Skin epidermis (tissue), 12 donors: Measurements from ENCODE around the gene SEPTIN12.
"Not testable (repeated sequence)": the region's sequence is repeated elsewhere in the genome, so short reads cannot be mapped to it uniquely, and the experiment has no call there.

ENCODE experiments used
- H3K27ac ChIP-seq, 21 experiments: fragments of 200-600 bp; sonication (generic) in 11 of 21; one replicate each; pipeline ENCODE4 v1.5.0; 2020; ENCODE audit warnings: mild to moderate bottlenecking in 3 of 21, inconsistent platforms in 2 of 21, moderate library complexity in 2 of 21
- H3K4me3 ChIP-seq, 7 experiments: fragments of 200-600 bp; sonication (generic) in 2 of 7; one replicate each; pipeline ENCODE4 v1.5.0; 2020; ENCODE audit warnings: inconsistent platforms in 2 of 7, mild to moderate bottlenecking in 2 of 7, moderate library complexity in 1 of 7

The SEPTIN12 gene

DNA sequence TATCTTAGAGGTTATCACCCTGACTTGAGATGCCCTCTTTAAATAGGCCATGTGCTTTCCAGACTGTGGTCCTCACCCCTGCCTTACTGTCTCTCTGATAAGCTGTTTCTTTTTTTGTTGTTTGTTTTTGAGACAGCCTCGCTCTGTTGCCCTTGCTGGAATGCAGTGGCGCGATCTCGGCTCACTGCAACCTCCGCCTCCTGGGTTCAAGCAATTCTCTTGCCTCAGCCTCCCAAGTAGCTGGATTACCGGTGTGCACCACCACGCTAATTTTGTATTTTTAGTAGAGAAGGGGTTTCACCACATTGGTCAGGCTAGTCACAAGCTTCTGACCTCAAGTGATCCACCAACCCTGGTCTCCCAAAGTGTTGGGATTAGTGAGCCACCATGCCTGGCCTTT is 765 bp upstream of the SEPTIN12 start:
- H3K4me3 ChIP-seq = no peak overlapping the region

DNA sequence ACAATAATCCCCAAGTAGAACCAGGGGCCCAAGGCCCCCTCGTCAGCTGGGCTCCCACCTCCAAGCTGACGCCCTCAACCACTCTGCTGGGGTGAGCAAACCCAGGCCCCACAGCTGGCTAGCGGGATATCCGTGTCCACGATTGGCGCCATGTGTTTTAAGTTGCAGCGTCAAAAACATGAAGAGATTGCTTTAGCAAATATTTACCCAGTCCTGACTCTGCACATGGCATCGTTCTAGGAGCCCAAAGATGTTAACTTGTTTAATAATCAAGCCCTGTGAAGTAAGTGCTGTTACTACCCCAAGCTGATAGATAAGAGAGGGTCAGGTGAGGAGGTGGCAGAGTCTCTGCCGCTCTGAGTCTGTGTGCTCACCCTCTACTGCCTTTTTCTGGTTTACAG is 344 bp upstream of the SEPTIN12 start:
- no peak overlapping the region for H3K4me3 ChIP-seq
- no peak overlapping the region for H3K27ac ChIP-seq

More for the DNA sequence above, 765 bp upstream of the SEPTIN12 start:
- H3K27ac ChIP-seq = no peak overlapping the region

DNA sequence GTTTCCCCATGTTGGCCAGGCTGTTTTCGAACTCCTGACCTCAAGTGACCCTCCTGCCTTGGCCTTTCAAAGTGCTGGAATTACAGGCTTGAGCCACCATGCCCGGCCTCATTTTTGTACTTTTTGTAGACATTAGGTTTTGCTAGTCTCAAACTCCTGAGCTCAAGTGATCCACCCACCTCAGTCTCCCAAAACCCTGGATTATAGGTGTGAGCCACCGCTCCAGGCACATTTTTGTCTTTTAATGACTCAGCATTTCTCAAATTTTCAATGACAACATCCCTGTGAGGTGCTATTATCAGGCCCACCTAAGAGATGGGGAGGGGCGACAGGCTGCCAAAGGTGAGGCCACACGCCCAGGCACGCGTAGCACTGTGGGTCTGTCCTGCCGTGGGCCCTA is 1.1 kb downstream of the SEPTIN12 start:
- H3K27ac ChIP-seq = no peak overlapping the region
- no peak overlapping the region for H3K4me3 ChIP-seq

DNA sequence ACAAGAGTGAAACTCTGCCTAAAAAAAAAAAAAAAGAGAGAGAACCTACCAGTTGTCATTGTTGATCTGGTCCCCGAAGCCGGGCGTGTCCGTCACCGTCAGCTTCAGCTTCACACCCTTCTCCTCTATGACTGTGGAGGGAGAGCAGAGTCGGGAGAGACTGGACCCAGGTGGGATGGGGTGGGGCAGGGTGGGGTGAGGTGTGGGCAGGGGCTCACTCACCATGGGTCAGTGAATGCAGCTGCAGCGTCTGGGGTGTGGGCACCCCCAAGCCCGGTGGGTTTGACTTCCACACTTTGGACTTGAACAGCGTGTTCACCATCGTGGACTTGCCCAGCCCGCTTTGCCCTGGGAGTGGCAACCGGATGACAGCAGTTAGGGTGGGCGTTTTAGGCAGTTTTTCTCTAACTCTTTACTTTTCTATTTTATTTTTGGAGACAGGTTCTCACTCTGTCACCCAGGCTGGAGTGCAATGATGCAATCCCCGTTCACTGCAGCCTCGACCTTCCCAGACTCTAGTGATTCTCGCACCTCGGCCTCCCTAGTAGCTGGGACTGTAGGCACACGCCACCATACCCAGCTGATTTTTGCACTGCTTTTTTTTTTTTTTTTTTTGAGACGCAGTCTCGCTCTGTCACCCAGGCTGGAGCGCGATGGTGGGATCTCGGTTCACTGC is 2.2 kb downstream of the SEPTIN12 start:
- H3K27ac ChIP-seq = no peak overlapping the region
- H3K4me3 ChIP-seq = no peak overlapping the region

DNA sequence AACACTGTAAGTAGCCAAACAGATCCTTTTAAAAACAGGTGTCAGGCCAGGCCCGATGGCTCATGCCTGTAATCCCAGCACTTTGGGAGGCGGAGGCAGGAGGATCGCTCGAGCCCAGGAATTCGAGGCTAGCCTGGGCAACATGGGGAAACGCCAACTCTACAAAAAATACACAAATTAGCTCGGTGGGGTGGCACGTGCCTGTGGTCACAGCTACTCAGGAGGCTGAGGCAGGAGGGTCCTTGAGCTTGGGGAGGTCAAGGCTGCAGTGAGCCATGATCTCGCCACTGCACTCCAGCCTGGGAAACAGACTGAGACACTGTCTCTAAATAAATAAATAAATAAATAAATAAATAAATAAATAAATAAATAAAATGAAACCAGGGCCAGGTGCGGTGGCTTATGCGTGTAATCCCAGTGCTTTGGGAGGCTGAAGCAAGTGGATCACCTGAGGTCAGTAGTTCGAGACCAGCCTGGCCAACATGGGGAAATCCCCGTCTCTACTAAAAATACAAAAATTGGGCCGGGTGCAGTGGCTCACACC is 3.6 kb downstream of the SEPTIN12 start:
- H3K27ac ChIP-seq, H3K4me3 ChIP-seq: not testable (repeated sequence)

DNA sequence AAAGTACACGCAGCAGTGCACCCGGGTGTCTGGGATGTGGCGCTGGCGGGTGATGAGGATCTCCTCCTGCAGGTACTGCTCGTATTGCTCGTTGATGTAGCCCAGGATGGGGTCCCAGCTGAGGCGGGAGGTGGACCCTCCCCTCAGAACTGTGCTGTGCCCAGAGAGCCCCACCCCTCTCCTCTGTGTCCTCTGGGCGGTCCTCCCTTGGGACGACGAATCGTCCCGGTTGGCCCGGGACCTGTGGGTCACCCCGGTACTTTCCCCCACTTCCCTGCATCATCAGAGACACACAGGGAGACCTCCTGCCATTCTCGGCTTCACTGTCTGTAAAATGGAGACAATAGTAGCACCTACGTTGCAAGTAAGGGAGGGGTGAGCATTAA is 4.2 kb downstream of the SEPTIN12 start:
- no peak overlapping the region for H3K4me3 ChIP-seq
- no peak overlapping the region for H3K27ac ChIP-seq

DNA sequence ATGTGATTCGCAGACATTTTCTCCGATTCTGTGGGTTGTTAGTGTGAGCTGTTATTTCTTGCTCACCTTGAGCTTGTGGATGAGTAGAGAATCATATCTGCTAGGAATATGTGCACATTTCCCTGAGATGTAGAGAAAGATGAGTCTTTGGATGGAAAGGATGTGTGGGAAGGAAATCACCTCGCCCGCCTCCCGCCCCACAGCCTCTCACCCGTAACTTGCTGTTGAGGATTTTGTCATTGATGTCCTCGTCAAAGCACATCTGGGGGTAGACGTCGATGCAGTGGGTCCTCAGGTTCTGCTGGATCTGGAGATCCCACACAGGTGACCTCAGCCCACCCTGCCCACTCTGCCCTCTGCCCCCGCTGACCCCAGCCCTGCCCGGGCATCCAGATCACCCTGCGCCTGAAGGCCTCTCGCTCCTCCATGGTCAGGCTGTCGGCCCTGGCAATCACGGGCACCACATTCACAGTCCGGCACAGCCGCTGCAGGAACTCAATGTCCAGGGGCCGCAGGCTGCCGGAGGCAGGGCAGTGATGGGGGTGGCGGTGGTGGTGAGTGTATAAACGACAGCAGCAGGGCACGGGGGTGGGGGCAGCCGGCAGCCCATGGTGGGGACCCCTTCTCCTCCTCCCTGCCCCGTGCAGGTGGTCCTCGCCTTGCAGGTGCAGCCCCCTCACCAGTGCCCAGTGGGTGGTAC is 4.7 kb downstream of the SEPTIN12 start:
- Histone ChIP-seq H3K27ac (no peak overlapping the region), H3K4me3 (no peak overlapping the region)

DNA sequence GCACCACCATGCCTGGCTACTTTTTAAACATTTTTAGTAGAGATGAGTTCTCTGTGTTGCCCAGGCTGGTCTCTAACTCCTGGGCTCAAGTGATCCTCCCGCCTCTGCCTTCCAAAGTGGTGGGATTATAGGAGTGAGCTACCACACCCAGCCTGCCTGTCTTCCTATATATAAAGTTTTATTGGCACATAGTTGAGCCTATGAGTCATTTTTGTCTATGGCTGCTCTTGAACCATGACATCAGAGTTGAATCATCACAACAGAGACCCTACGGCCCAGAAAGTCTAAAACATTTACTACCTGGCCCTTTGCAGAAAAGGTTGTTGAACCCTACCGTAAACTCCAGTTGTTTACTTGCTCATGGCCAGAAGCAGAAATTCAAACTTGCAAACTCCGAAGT is 7.9 kb downstream of the SEPTIN12 start:
- Histone ChIP-seq H3K4me3 (no peak overlapping the region), H3K27ac (no peak overlapping the region)

DNA sequence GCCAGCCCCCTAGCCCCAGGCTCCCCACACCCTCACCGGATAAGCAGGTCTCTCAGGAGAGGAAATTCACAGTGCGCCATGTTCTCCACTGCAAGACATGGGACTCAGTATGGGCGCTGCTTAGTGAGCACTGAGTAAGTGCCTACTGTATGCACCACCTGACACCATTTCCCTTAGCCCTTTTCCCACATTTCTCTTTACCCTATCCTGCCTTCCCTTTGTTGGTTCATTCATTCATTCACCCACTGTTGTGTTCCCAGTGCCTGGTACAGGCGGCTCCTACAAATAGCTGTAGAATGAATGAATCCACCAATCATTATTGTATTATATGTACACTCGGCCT is 10.1 kb downstream of the SEPTIN12 start:
- no peak overlapping the region for H3K4me3 ChIP-seq
- H3K27ac ChIP-seq = no peak overlapping the region

DNA sequence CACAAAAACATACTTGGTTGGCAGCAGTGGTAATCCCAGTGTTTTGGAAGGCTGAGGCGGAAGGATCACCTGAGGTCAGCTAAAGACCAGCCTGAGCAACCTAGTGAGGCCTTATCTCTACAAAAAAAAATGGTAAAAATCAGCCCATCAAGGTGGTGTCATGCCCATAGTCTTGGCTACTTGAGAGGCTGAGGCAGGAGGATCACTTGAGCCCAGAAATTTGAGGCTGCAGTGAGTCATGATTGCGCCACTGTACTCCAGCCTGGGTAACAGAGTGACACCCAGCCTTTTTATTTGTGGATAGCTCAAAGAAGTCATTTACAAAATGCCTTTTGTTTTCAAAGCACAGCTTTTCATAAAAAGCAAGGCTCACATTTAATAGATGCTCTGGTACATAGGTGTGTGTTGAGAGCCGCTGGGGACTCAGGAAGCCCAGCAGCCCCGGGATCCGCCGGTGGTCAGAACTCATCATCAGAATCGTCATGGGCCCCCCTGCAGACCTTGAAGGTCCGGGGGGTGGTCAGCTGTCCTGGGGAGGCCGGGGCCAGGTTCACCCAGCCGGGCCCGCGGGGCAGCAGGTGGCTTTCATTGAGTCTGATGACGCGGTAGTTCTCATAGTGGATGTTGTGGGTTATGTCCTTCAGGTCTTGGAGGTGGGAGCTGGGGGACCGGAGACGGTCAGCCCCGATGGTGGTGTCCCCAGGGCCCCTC is 10.7 kb downstream of the SEPTIN12 start:
- Histone ChIP-seq H3K27ac (no peak overlapping the region), H3K4me3 (no peak overlapping the region)

DNA sequence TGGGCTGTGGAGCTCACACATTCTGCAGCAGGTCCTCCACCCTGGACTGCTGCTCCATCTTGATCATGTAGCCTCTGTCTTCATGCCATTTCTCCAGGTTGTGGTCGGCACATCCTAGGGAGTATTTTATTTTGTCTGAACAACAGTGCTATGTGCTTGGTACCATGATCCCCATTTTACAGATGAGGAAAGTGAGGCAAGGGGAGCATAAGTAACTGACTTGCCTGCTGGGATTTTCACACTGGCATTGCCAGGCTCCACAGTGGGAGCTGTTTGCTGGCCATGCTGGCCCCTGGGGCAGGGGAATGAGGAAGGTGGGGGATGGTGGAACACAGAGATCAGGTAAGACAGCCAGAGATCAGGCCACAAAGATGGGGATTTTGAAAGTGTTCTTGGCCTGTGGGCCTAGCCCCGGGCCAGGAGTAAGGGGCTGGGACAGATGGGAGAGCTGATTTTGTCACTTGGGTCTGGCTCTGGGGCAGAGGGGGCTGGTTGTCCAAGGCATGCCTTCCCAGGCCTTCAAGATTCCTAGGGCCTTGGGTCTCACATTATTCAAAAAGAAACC is 11.9 kb downstream of the SEPTIN12 start:
- no peak overlapping the region for H3K27ac ChIP-seq
- H3K4me3 ChIP-seq = no peak overlapping the region

DNA sequence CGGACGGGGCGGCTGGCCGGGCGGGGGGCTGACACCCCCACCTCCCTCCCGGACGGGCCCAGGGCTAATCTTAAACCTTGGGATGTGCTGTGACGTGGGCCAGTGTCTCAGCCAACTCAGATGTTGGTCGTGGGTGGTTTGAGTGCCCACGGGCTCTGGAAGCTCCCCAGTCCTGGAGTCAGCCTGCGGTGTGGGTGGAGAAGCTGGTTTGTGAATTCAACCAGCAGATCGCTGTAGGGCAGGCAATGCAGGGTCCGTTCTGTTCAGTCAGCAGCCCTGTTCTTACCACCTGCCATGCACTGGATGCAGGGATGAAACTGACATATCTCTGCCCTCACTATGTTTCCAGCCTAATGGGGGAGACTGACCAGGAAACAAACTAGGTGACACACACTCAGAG is 13.1 kb downstream of the SEPTIN12 start:
- Histone ChIP-seq H3K4me3 (no peak overlapping the region), H3K27ac (no peak overlapping the region)

DNA sequence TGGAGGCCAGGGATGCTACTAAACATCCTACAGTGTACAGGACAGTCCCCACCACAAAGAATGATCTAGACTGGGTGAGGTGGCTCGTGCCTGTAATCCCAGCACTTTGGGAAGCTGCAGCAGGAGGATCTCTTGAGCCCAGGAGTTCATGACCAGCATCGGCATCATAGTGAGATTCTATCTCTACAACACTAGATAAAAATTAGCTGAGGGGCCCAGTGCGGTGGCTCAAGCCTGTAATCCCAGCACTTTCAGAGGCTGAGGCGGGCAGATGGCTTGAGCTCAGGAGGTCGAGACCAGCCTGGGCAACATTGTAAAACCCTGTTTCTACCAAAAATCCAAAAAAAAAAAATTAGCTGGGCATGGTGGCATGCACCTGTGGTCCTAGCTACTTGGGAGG is 15.8 kb downstream of the SEPTIN12 start:
- Histone ChIP-seq H3K4me3 (no peak overlapping the region), H3K27ac (no peak overlapping the region)

DNA sequence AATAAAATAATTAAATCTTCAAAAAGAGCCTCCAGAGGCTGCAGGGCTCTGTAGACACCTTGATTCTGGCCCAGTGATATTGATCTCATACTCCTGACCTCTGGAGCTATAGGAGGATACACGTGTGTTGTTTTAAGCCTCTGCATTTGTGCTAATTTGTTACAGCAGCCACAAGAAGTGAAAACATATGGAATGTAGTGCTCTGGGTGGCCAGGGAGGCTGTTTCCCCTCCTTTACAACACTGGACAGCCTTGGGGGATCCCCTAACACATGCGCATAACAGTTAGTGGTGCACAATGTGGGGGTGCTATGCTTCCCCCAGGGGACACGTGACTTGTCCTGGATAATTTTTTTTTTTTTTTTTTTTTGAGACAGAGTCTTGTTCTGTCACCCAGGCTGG is 16.5 kb downstream of the SEPTIN12 start:
- Histone ChIP-seq H3K4me3 (no peak overlapping the region), H3K27ac (no peak overlapping the region)

DNA sequence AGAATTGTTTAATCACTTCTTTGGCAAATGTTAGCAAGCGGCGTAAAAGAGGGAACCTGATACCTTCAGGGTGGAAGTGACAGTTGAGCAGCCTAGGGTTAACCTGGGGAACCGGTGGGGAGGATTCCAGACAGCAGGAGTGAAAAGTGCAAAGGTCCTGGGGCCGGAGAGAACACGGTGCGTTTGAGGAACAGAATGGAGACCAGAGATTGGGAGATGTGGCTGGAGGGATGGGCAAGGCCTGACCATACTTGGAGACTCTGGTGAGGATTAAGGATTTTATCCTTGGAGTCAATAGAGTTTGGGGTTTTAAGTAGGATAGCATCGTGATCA is 18.9 kb downstream of the SEPTIN12 start:
- H3K4me3 ChIP-seq = peak overlapping the region in 2 of 7 experiments; percentile 87 to 99
- peak overlapping the region in 5 of 21 experiments; percentile 63 to 95 (median 85) for H3K27ac ChIP-seq

DNA sequence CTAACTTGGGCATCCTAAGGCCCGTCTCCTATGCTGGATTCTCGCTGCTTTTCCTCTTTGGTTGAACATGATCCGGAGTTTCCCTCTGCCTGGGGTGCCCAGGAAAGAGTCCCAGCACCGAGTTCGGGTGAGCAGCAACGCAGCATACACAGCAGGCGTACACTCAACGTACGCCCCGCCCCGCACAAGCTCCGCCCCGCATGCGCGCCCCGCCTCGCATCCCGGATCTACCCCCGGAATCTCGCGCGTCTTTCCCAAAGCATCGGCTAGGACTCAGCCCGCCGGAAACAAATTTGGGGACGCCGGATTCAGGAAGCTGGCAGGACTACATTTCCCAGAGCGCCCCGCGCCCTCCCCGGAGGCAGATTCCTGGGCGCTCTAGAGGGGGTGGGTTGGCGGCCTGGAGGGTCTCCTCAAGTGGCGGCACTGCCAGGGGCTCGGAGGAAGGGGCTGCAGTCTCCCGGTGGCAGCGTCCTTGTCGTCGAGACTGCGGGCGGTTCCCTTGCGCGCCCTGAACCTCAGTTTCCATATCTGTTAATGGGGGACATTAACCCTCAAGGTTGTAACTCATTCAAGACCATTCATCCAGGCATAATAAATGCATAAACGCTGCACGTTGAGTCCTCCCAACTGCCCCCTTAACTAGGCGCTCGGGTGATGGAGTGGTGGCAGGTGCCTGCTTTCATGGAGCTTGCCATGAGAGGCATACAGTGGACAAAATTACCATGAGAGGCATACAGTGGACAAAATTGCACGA is 19.4 kb downstream of the SEPTIN12 start:
- H3K27ac ChIP-seq = peak overlapping the region in 20 of 21 experiments; percentile 3 to 96 (median 87)
- H3K4me3 ChIP-seq = peak overlapping the region; percentile 33 to 99 (median 87)

DNA sequence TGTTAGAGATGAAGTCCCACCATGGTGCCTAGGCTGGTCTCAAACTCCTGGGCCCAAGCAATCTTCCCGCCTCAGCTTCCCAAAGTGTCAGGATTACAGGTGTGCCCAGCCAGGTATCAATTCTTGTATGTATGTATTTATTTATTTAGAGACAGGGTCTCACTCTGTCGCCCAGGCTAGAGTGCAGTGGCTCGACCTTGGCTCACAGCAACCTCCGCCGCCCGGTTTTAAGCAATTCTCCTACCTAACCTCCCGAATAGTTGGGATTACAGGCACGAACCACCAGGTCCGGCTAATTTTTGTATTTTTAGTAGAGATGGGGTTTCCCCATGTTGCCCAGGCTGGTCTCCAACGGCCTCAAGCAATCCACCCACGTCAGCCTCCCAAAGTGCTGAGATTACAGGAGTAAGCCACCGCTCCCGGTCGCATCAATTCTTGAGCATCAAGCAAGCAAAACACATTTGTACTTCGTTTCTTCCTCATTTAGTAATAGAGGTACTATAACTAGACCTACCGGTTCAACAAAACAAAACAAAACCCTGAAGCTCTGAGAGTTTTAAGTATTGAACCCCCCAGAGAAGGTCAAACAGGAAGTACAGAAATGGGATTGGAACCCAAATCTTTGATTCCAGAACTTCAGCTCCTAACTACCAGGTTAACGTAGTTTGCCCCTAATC is 20.1 kb downstream of the SEPTIN12 start:
- peak overlapping the region; percentile 33 to 99 (median 87) for H3K4me3 ChIP-seq

DNA sequence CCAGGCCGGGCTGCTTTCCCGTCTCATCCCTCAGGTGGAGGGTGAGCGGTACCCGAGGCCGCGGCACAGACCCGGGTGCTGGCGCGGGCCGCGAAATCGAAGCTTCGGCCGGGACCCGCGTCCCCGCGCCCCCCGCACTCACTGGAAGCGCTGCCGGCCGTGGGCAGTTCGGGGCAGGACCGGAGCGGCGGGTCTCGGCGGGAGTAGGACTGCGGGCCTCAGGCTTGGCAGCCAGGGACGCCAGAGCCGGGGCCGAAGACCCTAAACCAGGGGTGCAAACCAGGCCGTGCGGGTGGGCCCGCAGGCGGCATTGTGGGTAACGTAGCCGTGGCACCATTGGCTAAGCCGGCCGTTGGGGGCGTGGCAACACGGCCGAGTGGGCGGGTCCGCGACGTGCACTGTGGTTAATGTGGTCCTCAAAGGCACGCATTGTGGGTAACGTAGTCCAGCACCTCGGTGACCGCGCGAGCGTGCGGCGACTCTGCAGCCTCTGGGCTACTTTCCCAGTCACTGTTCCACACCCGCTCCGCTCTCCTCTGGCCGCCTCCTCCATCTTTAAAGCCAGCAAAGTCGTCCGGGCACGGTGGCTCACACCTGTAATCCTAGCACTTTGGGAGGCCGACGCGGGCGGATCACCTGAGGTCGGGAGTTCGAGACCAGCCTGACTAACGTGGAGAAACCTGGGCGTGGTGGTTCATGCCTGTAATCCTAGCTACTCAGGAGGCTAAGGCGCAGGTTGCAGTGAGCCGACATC is 21.1 kb downstream of the SEPTIN12 start, which contains the start of gene ZNF500:
Gene ZNF500 (minus strand): TSS at position 288 of the 754 bp plus-strand sequence. CDS start 1,184 bp downstream, outside the sequence.
- H3K4me3 ChIP-seq = peak within 1 kb of the TSS; percentile 87 to 100 (median 98)
- H3K27ac ChIP-seq = peak within 1 kb of the TSS; percentile 59 to 96 (median 90)

More for the DNA sequence above, 20.1 kb downstream of the SEPTIN12 start:
- H3K27ac ChIP-seq = peak overlapping the region in 20 of 21 experiments; percentile 3 to 96 (median 87)
